ENCODE results near the gene PARP12. TPM values are rescaled to one million over a fixed set of nuclear protein-coding genes. Genes with fewer than 3 reads are reported as not detected.

Gene PARP12
- total and polyA plus RNA-seq, 2 of the 8 experiments (the other 6 are each of a cell fraction or from before 2014, with no cell fraction given): 9.0 to 21.5 TPM

DNA sequence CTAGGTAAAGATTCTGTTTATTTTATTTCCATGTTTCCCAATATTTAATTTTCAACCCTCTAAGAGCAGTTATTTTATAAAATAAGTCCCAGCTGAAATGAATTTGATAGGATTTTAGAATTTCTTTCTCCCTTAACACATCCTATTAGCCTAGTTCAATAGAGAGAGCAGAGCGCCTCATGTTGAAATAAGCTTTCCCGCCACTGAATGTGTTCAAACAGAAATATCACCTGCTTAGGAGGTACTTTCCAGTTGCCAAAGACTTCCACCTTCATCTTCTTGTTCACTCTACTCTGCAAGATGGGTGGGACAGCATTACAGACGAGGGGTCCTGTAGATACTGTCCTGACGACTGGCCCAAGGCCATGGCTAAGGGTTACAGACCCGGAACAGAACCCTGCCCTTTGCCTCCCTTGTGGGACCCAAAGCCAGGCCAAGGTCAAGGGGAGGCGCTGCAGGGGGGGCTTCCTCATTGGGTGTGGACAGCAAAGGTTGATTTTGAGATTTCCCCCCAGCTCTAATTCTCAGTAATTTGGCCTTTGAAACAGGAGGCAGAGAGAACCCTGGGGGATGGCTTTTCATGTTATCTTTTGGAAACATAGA, 62.0 kb downstream of the PARP12 start (continued):
- TF ChIP-seq SUZ12 (IDR thresholded peaks at IDR 0.05; ENCODE audit: low read length): no peak
- no peak for TF ChIP-seq ZNF274 (IDR thresholded peaks at IDR 0.05; ENCODE audit: borderline replicate concordance, extremely low read depth, low read length)
- no peak for TF ChIP-seq TAF7 (optimal IDR thresholded peaks at IDR 0.05; ENCODE audit: borderline replicate concordance, low read depth, low read length)
- TF ChIP-seq NANOG (IDR thresholded peaks at IDR 0.05; ENCODE audit: insufficient read depth, low read depth, low read length, poor library complexity, severe bottlenecking): no peak
- TF ChIP-seq, protein P1, sequence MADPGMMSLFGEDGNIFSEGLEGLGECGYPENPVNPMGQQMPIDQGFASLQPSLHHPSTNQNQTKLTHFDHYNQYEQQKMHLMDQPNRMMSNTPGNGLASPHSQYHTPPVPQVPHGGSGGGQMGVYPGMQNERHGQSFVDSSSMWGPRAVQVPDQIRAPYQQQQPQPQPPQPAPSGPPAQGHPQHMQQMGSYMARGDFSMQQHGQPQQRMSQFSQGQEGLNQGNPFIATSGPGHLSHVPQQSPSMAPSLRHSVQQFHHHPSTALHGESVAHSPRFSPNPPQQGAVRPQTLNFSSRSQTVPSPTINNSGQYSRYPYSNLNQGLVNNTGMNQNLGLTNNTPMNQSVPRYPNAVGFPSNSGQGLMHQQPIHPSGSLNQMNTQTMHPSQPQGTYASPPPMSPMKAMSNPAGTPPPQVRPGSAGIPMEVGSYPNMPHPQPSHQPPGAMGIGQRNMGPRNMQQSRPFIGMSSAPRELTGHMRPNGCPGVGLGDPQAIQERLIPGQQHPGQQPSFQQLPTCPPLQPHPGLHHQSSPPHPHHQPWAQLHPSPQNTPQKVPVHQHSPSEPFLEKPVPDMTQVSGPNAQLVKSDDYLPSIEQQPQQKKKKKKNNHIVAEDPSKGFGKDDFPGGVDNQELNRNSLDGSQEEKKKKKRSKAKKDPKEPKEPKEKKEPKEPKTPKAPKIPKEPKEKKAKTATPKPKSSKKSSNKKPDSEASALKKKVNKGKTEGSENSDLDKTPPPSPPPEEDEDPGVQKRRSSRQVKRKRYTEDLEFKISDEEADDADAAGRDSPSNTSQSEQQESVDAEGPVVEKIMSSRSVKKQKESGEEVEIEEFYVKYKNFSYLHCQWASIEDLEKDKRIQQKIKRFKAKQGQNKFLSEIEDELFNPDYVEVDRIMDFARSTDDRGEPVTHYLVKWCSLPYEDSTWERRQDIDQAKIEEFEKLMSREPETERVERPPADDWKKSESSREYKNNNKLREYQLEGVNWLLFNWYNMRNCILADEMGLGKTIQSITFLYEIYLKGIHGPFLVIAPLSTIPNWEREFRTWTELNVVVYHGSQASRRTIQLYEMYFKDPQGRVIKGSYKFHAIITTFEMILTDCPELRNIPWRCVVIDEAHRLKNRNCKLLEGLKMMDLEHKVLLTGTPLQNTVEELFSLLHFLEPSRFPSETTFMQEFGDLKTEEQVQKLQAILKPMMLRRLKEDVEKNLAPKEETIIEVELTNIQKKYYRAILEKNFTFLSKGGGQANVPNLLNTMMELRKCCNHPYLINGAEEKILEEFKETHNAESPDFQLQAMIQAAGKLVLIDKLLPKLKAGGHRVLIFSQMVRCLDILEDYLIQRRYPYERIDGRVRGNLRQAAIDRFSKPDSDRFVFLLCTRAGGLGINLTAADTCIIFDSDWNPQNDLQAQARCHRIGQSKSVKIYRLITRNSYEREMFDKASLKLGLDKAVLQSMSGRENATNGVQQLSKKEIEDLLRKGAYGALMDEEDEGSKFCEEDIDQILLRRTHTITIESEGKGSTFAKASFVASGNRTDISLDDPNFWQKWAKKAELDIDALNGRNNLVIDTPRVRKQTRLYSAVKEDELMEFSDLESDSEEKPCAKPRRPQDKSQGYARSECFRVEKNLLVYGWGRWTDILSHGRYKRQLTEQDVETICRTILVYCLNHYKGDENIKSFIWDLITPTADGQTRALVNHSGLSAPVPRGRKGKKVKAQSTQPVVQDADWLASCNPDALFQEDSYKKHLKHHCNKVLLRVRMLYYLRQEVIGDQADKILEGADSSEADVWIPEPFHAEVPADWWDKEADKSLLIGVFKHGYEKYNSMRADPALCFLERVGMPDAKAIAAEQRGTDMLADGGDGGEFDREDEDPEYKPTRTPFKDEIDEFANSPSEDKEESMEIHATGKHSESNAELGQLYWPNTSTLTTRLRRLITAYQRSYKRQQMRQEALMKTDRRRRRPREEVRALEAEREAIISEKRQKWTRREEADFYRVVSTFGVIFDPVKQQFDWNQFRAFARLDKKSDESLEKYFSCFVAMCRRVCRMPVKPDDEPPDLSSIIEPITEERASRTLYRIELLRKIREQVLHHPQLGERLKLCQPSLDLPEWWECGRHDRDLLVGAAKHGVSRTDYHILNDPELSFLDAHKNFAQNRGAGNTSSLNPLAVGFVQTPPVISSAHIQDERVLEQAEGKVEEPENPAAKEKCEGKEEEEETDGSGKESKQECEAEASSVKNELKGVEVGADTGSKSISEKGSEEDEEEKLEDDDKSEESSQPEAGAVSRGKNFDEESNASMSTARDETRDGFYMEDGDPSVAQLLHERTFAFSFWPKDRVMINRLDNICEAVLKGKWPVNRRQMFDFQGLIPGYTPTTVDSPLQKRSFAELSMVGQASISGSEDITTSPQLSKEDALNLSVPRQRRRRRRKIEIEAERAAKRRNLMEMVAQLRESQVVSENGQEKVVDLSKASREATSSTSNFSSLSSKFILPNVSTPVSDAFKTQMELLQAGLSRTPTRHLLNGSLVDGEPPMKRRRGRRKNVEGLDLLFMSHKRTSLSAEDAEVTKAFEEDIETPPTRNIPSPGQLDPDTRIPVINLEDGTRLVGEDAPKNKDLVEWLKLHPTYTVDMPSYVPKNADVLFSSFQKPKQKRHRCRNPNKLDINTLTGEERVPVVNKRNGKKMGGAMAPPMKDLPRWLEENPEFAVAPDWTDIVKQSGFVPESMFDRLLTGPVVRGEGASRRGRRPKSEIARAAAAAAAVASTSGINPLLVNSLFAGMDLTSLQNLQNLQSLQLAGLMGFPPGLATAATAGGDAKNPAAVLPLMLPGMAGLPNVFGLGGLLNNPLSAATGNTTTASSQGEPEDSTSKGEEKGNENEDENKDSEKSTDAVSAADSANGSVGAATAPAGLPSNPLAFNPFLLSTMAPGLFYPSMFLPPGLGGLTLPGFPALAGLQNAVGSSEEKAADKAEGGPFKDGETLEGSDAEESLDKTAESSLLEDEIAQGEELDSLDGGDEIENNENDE (IDR thresholded peaks at IDR 0.05; ENCODE audit: insufficient replicate concordance, low read length): no peak
- TF ChIP-seq CEBPB (IDR thresholded peaks at IDR 0.05; ENCODE audit: low read depth, low read length): no peak
- no peak for TF ChIP-seq RNF2 (IDR thresholded peaks at IDR 0.05; ENCODE audit: borderline replicate concordance, low read depth, low read length, missing control alignments, poor library complexity, severe bottlenecking)

All from H1 (cell line).